GM20431 (cell line): Measurements from ENCODE around the gene CELA2A.
"Not testable (repeated sequence)": the region's sequence is repeated elsewhere in the genome, so short reads cannot be mapped to it uniquely, and the experiment has no call there.

Experiments used
- in situ Hi-C: fragments of 300-500 bp; cut with MseI, MboI; formaldehyde crosslinking; loops from one replicate; pipeline ENCODE4 v1.15.0; 2020; ENCODE audit warnings: low sequenced_read_pairs; ENCODE audit not compliant: unreplicated experiment

Gene CELA2A

GRCh38 chr1:15486844-15487610, 30.5 kb downstream of the CELA2A start:
- in situ Hi-C loops, result not testable (repeated sequence)

GRCh38 chr1:15488371-15488770, 31.8 kb downstream of the CELA2A start:
- in situ Hi-C loops, result no loop called here

GRCh38 chr1:15489052-15489736, 32.7 kb downstream of the CELA2A start:
- in situ Hi-C loops, result no loop called here

GRCh38 chr1:15491010-15491409, 34.5 kb downstream of the CELA2A start:
- in situ Hi-C loops, result not testable (repeated sequence)

GRCh38 chr1:15492596-15492995, 36.1 kb downstream of the CELA2A start:
- in situ Hi-C loops, result no loop called here

- in situ Hi-C loops, result no loop called here
Observed at GRCh38 chr1:15493869-15494390, 37.4 kb downstream of the CELA2A start.

GRCh38 chr1:15500184-15501178, 43.9 kb downstream of the CELA2A start:
- in situ Hi-C loops, result no loop called here

- in situ Hi-C loops, result no loop called here
Observed at GRCh38 chr1:15501208-15502032, 44.9 kb downstream of the CELA2A start.

- in situ Hi-C loops, result no loop called here
Observed at GRCh38 chr1:15504436-15504835, 47.9 kb downstream of the CELA2A start.

GRCh38 chr1:15506831-15507230, 50.3 kb downstream of the CELA2A start:
- in situ Hi-C loops, result no loop called here

GRCh38 chr1:15507278-15507677, 50.7 kb downstream of the CELA2A start:
- in situ Hi-C loops, result no loop called here

- in situ Hi-C loops, result no loop called here
Observed at GRCh38 chr1:15508700-15509487, 52.4 kb downstream of the CELA2A start.

- in situ Hi-C loops, result no loop called here
Observed at GRCh38 chr1:15509586-15509985, 53.1 kb downstream of the CELA2A start.

- in situ Hi-C loops, result no loop called here
Observed at GRCh38 chr1:15510611-15511405, 54.3 kb downstream of the CELA2A start.

- in situ Hi-C loops, result no loop called here
Observed at GRCh38 chr1:15513192-15513591, 56.7 kb downstream of the CELA2A start.

GRCh38 chr1:15513919-15514318, 57.4 kb downstream of the CELA2A start:
- in situ Hi-C loops, result no loop called here

GRCh38 chr1:15514557-15514956, 58.0 kb downstream of the CELA2A start:
- in situ Hi-C loops, result not testable (repeated sequence)
